ENCODE measurements around the gene ARL16.
A peak's percentile ranks its signal among the peaks of the same experiment; 100 is the strongest.

ARL16 gene

DNA sequence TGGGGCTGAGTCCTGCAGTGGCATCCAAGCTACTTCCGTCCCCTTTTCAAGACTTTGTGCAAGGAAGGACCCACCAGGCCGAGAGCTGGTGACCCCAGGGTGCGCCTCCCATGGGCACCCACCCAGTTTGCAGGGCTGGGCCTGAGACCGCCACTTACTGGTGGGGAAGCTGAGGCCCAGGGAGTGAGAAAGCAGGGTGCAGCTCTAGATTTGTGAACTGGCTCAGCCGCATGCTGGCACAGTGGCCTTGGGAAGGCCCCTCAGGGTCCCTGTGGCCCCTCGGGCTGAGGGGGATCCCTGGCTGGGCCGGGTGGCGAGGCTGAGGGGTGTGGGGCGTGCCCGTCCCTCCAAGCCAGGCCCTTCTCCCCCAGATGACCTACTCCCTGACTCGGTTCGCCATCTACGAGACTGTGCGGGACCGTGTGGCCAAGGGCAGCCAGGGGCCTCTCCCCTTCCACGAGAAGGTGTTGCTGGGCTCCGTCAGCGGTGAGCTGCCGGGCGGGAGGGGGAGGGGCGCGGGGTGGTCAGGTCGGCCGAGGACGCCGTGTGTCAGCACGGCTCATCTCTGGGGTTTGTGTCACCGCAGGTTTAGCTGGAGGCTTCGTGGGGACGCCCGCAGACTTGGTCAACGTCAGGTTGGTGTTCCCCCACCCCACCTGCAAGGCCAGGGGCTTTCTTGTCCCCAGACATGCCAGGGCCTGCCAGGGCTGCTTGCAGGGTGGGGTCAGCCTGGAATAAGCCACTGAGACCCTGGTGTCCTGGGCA is 31.7 kb upstream of the ARL16 start:
- no peak overlapping the region for H3K4me3 Mint-ChIP-seq
- peaks cover 8% of the 10 kb centered on the region for H3K36me3 Mint-ChIP-seq
- H3K9me3 Mint-ChIP-seq, result no peaks in the 10 kb centered on the region
- peaks cover 18% of the 10 kb centered on the region for H3K4me1 Mint-ChIP-seq
- no peak overlapping the region for H3K27ac Mint-ChIP-seq
- no peaks in the 10 kb centered on the region for H3K27me3 Mint-ChIP-seq
- no peak for ATAC-seq

DNA sequence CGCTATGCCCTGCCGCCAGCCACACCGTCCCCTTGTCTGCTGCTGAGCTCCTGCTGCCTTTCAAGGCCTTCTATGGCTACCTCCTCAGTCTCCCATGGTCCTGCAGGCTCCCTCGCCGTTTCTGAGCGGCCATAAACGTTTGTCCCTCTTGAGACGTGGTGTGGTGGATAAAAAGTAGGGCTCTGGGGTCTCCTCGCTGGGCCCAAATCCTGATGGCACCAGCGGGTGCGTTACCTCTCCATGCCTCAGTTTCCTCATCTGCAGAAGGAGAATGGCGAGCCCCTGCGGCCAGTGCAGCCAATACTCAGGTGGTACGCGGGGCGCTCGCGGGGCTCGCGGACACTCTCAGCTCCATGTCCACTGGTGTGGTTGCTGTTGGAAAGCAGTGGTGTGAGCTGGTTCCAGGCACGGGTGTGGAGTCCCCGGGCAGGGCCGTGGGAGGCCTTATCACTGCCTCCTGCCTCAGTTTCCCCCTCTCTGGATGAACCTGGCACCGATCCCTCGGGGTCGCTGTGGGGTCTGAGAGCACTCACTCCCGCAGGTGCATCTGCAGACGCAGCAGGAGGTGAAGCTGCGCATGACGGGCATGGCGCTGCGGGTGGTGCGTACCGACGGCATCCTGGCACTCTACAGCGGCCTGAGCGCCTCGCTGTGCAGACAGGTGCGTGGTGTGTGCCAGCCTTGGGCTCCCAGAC is 31.0 kb upstream of the ARL16 start:
- H3K4me1 Mint-ChIP-seq, result peaks cover 20% of the 10 kb centered on the region
- H3K4me3 Mint-ChIP-seq, result no peak overlapping the region
- H3K9me3 Mint-ChIP-seq, result no peaks in the 10 kb centered on the region
- H3K27ac Mint-ChIP-seq, result no peak overlapping the region
- H3K36me3 Mint-ChIP-seq, result peaks cover 2% of the 10 kb centered on the region
- H3K27me3 Mint-ChIP-seq, result no peaks in the 10 kb centered on the region
- ATAC-seq, result no peak

- no peaks in the 10 kb centered on the region for H3K9me3 Mint-ChIP-seq
- no peak overlapping the region for H3K27ac Mint-ChIP-seq
- H3K4me1 Mint-ChIP-seq, result peaks cover 20% of the 10 kb centered on the region
Measured at GRCh38 chr17:81713556-81714411, 30.2 kb upstream of the ARL16 start.

GRCh38 chr17:81713004-81713555 is 29.5 kb upstream of the ARL16 start:
- Mint-ChIP-seq H3K4me1 (peaks cover 20% of the 10 kb centered on the region), H3K4me3 (peak overlapping the region; percentile 79), H3K27ac (peak overlapping the region; percentile 28), H3K27me3 (no peaks in the 10 kb centered on the region), H3K36me3 (no peaks in the 10 kb centered on the region), H3K9me3 (no peaks in the 10 kb centered on the region)
- no peak for ATAC-seq

More at GRCh38 chr17:81713556-81714411, 30.2 kb upstream of the ARL16 start:
- Mint-ChIP-seq H3K4me3 (no peak overlapping the region), H3K27me3 (no peaks in the 10 kb centered on the region), H3K36me3 (no peaks in the 10 kb centered on the region)
- no peak for ATAC-seq

- H3K9me3 Mint-ChIP-seq, result no peaks in the 10 kb centered on the region
- H3K4me3 Mint-ChIP-seq, result peak overlapping the region; percentile 79
- H3K4me1 Mint-ChIP-seq, result peaks cover 20% of the 10 kb centered on the region
- peaks cover under 1% of the 10 kb centered on the region for H3K36me3 Mint-ChIP-seq
- H3K27ac Mint-ChIP-seq, result peak overlapping the region; percentile 28
- no peak for ATAC-seq
- H3K27me3 Mint-ChIP-seq, result no peaks in the 10 kb centered on the region
Measured at GRCh38 chr17:81712468-81713003, 28.9 kb upstream of the ARL16 start.

GRCh38 chr17:81711814-81712467 is 28.3 kb upstream of the ARL16 start, which contains the start of gene SLC25A10:
Gene SLC25A10, plus strand, starts transcription at chr17:81712284. Its CDS starts 143 bp downstream, at chr17:81712427.
- Mint-ChIP-seq H3K36me3 (peaks cover 6% of the 10 kb centered on the region), H3K4me1 (peaks cover 20% of the 10 kb centered on the region), H3K4me3 (peak within 1 kb of the TSS; percentile 79), H3K27me3 (no peaks in the 10 kb centered on the region), H3K9me3 (no peaks in the 10 kb centered on the region), H3K27ac (peak within 1 kb of the TSS; percentile 74)
- ATAC-seq, result peak; percentile 87

DNA sequence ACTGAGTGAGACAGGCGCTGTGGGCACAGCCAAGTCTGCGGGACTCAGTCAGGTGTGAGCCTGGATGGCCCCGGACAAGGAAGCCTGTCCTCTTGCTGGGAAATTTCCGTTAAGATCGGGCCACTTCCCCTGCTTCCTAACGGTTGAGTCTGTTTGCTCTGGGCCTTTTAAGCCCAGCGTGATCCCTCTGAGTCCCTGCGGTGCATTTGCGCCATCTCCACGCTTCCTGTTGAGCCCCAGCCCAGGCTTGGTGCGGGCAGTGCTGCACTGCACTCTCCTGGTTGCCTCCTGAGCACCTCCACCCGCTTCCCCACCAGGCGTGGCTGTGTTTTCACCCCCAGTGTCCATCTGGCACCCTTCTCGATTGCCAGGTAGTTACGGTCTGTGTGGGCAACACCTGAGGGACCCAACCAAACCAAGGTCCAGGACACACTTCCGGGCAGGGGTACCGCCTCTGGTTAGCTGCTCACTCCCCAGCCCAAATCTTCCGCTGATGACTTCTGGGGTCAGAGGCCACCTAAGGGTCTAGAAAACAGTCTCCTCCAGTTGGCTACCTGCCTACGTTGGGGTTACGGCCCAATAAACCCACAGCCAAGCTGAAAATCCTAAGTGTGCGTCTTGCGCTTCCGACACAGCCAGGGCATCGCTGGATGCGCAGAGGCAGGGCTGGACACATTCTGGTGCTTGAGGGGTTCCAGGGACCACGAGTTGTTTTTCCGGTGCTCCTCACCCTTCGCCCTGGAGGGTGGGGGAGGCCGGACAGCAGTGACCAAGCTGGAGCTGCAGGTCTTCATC is 27.1 kb upstream of the ARL16 start:
- Mint-ChIP-seq H3K4me3 (peak overlapping the region; percentile 74), H3K27me3 (no peaks in the 10 kb centered on the region), H3K27ac (peak overlapping the region; percentile 74), H3K4me1 (peaks cover 20% of the 10 kb centered on the region), H3K36me3 (peaks cover 19% of the 10 kb centered on the region), H3K9me3 (no peaks in the 10 kb centered on the region)
- ATAC-seq, result no peak

GRCh38 chr17:81708739-81709185 is 25.2 kb upstream of the ARL16 start:
- Mint-ChIP-seq H3K4me1 (peaks cover 36% of the 10 kb centered on the region), H3K27me3 (no peaks in the 10 kb centered on the region), H3K27ac (no peak overlapping the region), H3K9me3 (no peaks in the 10 kb centered on the region), H3K4me3 (no peak overlapping the region), H3K36me3 (peaks cover 25% of the 10 kb centered on the region)
- ATAC-seq, result no peak

- Mint-ChIP-seq H3K36me3 (peaks cover 25% of the 10 kb centered on the region), H3K4me1 (peaks cover 33% of the 10 kb centered on the region), H3K9me3 (no peaks in the 10 kb centered on the region), H3K27me3 (no peaks in the 10 kb centered on the region), H3K27ac (no peak overlapping the region), H3K4me3 (no peak overlapping the region)
- ATAC-seq, result no peak
Measured at GRCh38 chr17:81707725-81708646, 24.4 kb upstream of the ARL16 start.

DNA sequence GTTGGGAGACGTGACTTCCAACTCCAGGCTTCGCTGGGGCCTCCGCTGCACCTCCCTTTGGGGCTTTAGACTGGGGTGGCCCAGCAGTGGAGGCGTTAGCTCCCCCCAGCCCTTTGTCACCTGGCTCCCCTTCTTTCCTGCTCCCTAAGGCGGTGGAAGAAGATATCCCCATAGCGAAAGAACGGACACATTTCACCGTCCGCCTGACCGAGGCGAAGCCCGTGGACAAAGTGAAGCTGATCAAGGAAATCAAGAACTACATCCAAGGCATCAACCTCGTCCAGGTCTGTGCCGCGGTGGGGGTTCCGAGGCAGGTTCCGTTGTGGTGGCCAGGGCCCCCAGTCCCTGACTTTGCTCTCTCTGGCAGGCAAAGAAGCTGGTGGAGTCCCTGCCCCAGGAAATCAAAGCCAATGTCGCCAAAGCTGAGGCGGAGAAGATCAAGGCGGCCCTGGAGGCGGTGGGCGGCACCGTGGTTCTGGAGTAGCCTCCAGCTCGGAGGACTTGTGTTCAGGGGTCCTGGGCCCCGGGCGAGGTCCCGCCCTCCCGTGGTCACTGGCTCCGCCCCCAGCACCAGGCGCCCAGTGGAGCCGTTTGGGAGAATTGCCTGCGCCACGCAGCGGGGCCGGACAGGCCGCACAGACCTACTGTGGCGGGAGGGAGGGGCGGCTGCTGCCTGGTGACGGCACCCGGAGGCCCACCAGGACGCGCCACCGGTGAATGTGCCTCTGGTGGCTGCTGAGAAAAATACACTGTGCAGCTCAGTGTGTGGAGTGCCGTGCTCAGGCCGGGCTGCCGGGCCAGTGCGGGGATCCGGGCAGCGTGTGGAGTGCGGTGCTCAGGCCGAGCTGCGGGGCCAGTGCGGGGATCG is 23.4 kb upstream of the ARL16 start:
- Mint-ChIP-seq H3K27ac (no peak overlapping the region), H3K9me3 (no peaks in the 10 kb centered on the region), H3K4me1 (peaks cover 37% of the 10 kb centered on the region), H3K36me3 (peaks cover 25% of the 10 kb centered on the region), H3K4me3 (no peak overlapping the region), H3K27me3 (no peaks in the 10 kb centered on the region)
- ATAC-seq, result no peak

- peaks cover 31% of the 10 kb centered on the region for H3K36me3 Mint-ChIP-seq
- no peak for ATAC-seq
- no peak overlapping the region for H3K4me3 Mint-ChIP-seq
- peaks cover 45% of the 10 kb centered on the region for H3K4me1 Mint-ChIP-seq
- H3K27me3 Mint-ChIP-seq, result no peaks in the 10 kb centered on the region
- H3K27ac Mint-ChIP-seq, result no peak overlapping the region
- H3K9me3 Mint-ChIP-seq, result no peaks in the 10 kb centered on the region
Measured at GRCh38 chr17:81706232-81706611, 22.6 kb upstream of the ARL16 start.

DNA sequence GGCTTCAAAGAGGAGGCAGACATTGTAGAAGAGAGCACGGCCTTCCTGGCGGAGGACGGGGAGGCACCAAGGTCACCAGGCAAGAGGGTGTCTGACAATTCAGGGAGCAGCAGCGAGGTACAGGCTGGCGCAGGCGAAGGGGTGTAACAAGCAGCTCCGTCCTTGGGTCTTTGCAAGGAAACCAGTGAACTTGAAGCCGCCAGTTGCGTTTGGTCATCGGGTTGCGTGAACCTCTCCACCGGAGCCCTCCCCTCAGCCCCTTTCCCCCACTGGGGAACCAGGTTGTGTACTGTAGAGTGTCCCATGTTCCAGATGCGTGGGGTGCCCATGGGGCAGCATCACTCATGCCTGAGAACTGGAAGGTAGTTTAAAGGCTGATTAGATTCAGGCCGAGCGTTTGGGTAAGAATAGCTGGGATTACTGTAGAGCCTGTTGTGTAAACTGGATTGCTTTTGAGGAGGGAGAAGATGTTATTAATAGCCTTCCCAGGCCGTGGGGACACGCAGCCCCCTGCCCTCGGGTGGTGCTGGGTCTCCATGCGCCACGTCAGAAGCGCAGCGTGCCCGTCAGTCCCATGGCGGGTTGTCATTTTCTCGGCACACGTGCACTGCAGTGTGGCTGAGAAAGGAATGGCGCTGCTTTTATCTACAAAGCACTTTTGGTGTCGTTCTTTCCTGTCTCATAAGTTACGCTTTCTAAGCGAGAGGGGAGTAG is 22.1 kb upstream of the ARL16 start:
- peaks cover 36% of the 10 kb centered on the region for H3K36me3 Mint-ChIP-seq
- H3K27me3 Mint-ChIP-seq, result no peaks in the 10 kb centered on the region
- H3K27ac Mint-ChIP-seq, result peak overlapping the region; percentile 93
- H3K4me1 Mint-ChIP-seq, result peaks cover 45% of the 10 kb centered on the region
- no peak for ATAC-seq
- H3K9me3 Mint-ChIP-seq, result no peaks in the 10 kb centered on the region
- H3K4me3 Mint-ChIP-seq, result no peak overlapping the region

All from stimulated activated memory B cell treated with anti-CD40 and anti-IgM and Interleukin-4, amounts not matched to agents 10 μg/mL and 1 μg/mL and 100 μg/mL, for 72 hours (primary cell).